K562 (cell line): ENCODE data around the gene KCTD15. TPM values are rescaled to one million over a fixed set of nuclear protein-coding genes. Genes with fewer than 3 reads are reported as not detected.

Experiments used
- ATAC-seq: fragments of 200-7000 bp; cut with Tn5 transposase; 3 replicates; pipeline ENCODE4 v1.9.1; 2020; ENCODE audit warnings: moderate library complexity
- BruUV-seq: library from RNA; stranded (reverse); fragments of 400-500 nt; replicated peaks from 2 replicates; lab custom pipeline; 2021; lab: Mats Ljungman, UMichigan
- CTCF ChIA-PET: fragments of 300-600 bp; formaldehyde crosslinking; extraction: SDS; loops from one replicate; lab custom pipeline; 2021; ENCODE audit warnings: low intra/inter-chr PET ratio; lab: Yijun Ruan, JAX
- POLR2A ChIA-PET: fragments of 300-600, 350-650 bp; sonication (Branson Sonifier 250); formaldehyde crosslinking; extraction: SDS; loops from one replicate; lab custom pipeline; 2021; ENCODE audit warnings: antibody characterized with exemption, inconsistent platforms; lab: Yijun Ruan, JAX
- DNase-seq, 4 experiments: peaks; one replicate each; pipeline versions ENCODE4 v3.0.0 to v3.0.0-alpha.2; 2011 to 2018; ENCODE audit warnings: low spot score in 3 of 4, mixed read lengths in 3 of 4; ENCODE audit errors: extremely low read depth in 1 of 4
- FAIRE-seq: peaks from 2 replicates; lab custom pipeline; 2011; peaks lifted over from hg19 to GRCh38; lab: Jason Lieb, UNC
- H2AFZ ChIP-seq: 2 replicates; pipeline ENCODE4 v1.6.0; 2011; ENCODE audit warnings: low read depth, low read length, control low read depth, inconsistent platforms
- H3K27ac ChIP-seq: fragments of 200-600 bp; 3 replicates; pipeline ENCODE4 v1.8.0; 2011; ENCODE audit warnings: low read depth, mild to moderate bottlenecking, control low read depth, inconsistent platforms, low read length, moderate library complexity, mixed read lengths; ENCODE audit errors: extremely low read depth
- H3K27me3 ChIP-seq, 2 experiments: fragments of 300-600 bp in 1 of 2; 2 replicates in 1 of 2; 3 replicates in 1 of 2; pipeline versions ENCODE4 v1.6.0 to v1.8.0; 2011; ENCODE audit warnings: inconsistent platforms in 2 of 2, low read length in 2 of 2, mild to moderate bottlenecking in 1 of 2, mixed read lengths in 1 of 2, moderate library complexity in 1 of 2; ENCODE audit not compliant: control insufficient read depth in 2 of 2, insufficient read depth in 2 of 2
- H3K36me3 ChIP-seq: fragments of 300-600 bp; 3 replicates; pipeline ENCODE4 v1.8.0; 2011; ENCODE audit warnings: mild to moderate bottlenecking, low read length, inconsistent platforms; ENCODE audit not compliant: control insufficient read depth, insufficient read depth
- H3K4me1 ChIP-seq, 2 experiments: fragments of 200-600 bp in 1 of 2; replicated peaks in 1 of 2; 2 replicates in 1 of 2; 3 replicates in 1 of 2; pipeline versions ENCODE4 v1.5.1 to v1.8.0; 2011; ENCODE audit warnings: inconsistent platforms in 2 of 2, low read length in 2 of 2, mild to moderate bottlenecking in 1 of 2, mixed read lengths in 1 of 2, moderate library complexity in 1 of 2; ENCODE audit not compliant: control insufficient read depth in 2 of 2, insufficient read depth in 2 of 2
- H3K4me2 ChIP-seq: 2 replicates; pipeline ENCODE4 v1.6.1; 2011; ENCODE audit warnings: low read length, control low read depth, inconsistent platforms, mixed read lengths; ENCODE audit not compliant: insufficient read depth
- H3K4me3 ChIP-seq: fragments of 200-600 bp; sonication (generic), shearing (Covaris generic); 2 replicates; pipeline ENCODE4 v1.5.1; 2016; ENCODE audit warnings: control low read depth, inconsistent platforms
- H3K79me2 ChIP-seq: fragments of 200-600 bp; 3 replicates; pipeline ENCODE4 v1.8.0; 2011; ENCODE audit warnings: low read length, inconsistent platforms; ENCODE audit not compliant: control insufficient read depth, insufficient read depth
- H3K9ac ChIP-seq, 2 experiments: 2 replicates each; pipeline versions ENCODE4 v1.6.0 to v1.6.1; 2011; ENCODE audit warnings: low read depth in 2 of 2, low read length in 2 of 2, control low read depth in 1 of 2, inconsistent platforms in 1 of 2, mild to moderate bottlenecking in 1 of 2, mixed read lengths in 1 of 2; ENCODE audit not compliant: insufficient read depth in 1 of 2
- H3K9me1 ChIP-seq: one replicate; pipeline ENCODE4 v1.6.0; 2011; ENCODE audit warnings: inconsistent platforms, mild to moderate bottlenecking, low read length, moderate library complexity; ENCODE audit not compliant: control insufficient read depth, insufficient read depth
- H3K9me3 ChIP-seq: replicated peaks from 2 replicates; pipeline ENCODE4 v1.5.1; 2011; ENCODE audit warnings: low read depth, low read length, inconsistent platforms; ENCODE audit not compliant: control insufficient read depth, insufficient read depth
- H4K20me1 ChIP-seq: replicated peaks from 2 replicates; pipeline ENCODE4 v1.6.1; 2011; ENCODE audit warnings: low read length, inconsistent platforms, mixed read lengths; ENCODE audit not compliant: control insufficient read depth, insufficient read depth
- POLR2G ChIP-seq: fragments of 200-400 bp; formaldehyde crosslinking; IDR thresholded peaks from 2 replicates; pipeline ENCODE4 v1.6.1; 2017; ENCODE audit warnings: low read depth, mild to moderate bottlenecking, antibody characterized with exemption, low read length, moderate library complexity
- ZNF124 ChIP-seq: sonication (generic); formaldehyde crosslinking; IDR thresholded peaks from 2 replicates; pipeline ENCODE4 v1.8.1; 2022; ENCODE audit warnings: missing genetic modification reagents
- WGBS: fragments of 100-300 bp; shearing (Covaris generic); methylation state at CpG from one replicate; pipeline ENCODE4 v1.1.6; 2016; ENCODE audit warnings: low coverage, mixed read lengths; ENCODE audit not compliant: insufficient coverage; ENCODE audit errors: missing lambda C conversion rate; 5-methylcytosine and 5-hydroxymethylcytosine counted together
- in situ Hi-C: fragments of 300-500 bp; cut with MboI; formaldehyde crosslinking; loops from 4 replicates; pipeline ENCODE4 v1.15.0; 2018; ENCODE audit warnings: inconsistent platforms, mixed read lengths
- intact Hi-C: fragments of 100-400 bp; cut with micrococcal nuclease; formaldehyde crosslinking; loops from 2 replicates; pipeline ENCODE4 v1.14.2; 2022
- polyA plus RNA-seq, 8 experiments: library from polyadenylated mRNA; depleted of rRNA in 4 of 8; stranded (reverse) in 5 of 8; unstranded in 3 of 8; fragments of >200 nt; fragmentation: Nextera tagmentation in 2 of 8; fragmentation: Illumina TruSeq in 1 of 8; extraction: Ambion mirVana in 2 of 8; extraction: Trizol in 1 of 8; gene quantifications; 2 replicates each; pipeline versions ENCODE4 v1.2.1 to v1.2.3, GENCODE V29; 2011 to 2014; ENCODE audit warnings: inconsistent platforms in 1 of 8, missing spikeins in 1 of 8
- total RNA-seq, 7 experiments: library from RNA; depleted of rRNA in 6 of 7; stranded (reverse); fragments of >200 nt in 6 of 7; fragmentation: Illumina TruSeq in 2 of 7; extraction: Trizol in 2 of 7; gene quantifications; 2 replicates each; pipeline versions ENCODE4 v1.2.1 to v1.2.3, GENCODE V29; 2011 to 2021; ENCODE audit warnings: low replicate concordance in 1 of 7

KCTD15 gene
- total and polyA plus RNA-seq, 9 of the 15 experiments (the other 6 are each of a cell fraction or from before 2014, with no cell fraction given): 1.7 to 49.0 (median 11.8) TPM

DNA sequence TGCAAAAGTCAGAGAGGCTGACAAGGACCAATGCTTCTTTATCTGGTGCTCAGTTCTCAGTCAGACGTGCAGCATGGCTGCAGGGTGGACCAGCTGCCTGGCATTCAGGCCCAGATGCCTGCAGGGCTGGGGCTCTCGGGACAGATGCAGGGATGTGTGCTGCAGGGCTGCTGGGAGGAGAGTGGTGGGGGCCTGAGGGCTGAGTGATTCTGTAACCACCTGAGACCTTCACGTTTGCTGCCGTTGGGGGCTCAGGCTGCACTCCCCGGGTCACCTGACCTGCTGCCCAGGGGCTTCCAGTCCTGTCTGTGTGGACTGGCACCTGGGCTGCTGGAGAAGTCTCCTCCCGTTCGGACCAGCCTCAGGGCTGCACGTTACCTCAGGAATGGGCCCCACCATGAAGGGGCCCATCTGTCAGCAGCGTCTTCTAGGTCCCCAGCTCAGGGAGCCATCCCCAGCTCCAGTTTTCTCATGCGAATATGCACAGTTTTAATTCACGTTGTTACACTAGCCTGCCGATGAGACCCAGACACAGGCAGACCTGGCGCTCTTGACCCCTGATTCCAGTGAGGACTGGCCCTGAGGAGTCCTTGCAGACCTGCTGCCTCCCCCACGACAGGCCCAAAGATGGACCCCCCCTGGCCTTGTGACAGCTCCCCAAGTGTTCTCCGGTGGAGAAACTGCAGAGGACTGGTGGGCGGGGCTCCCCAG, 16.9 kb downstream of the KCTD15 start:
- Histone ChIP-seq H3K9me1 (no peaks in the 10 kb centered on the region), H4K20me1 (no peaks in the 10 kb centered on the region), H3K36me3 (peaks cover 30% of the 10 kb centered on the region; the same call in 1 of the 3 replicates), H3K79me2 (no peaks in the 10 kb centered on the region), H3K27me3 (no peaks in the 10 kb centered on the region), H3K9me3 (no peaks in the 10 kb centered on the region), H3K9ac (no peak overlapping the region), H3K4me3 (no peak overlapping the region), H2AFZ (no peak overlapping the region), H3K27ac (no peak overlapping the region), H3K4me2 (no peak overlapping the region), H3K4me1 (peaks cover 0 to 7% of the 10 kb centered on the region in 2 experiments; a peak in 2 of 5 replicates)
- BruUV-seq: no TSS peak
- 77% methylated on average over 16 of the region's 16 CpGs for WGBS
- no peak for ATAC-seq
- no peak for FAIRE-seq
- ChIA-PET POLR2A (interaction anchor here (1.3 kb wide), 1 partner anchor 15 kb away, joined by 3 read pairs; no protein-coding TSS in a partner anchor), CTCF (no interaction called here)
- in situ Hi-C loops: no loop called here
- TF ChIP-seq POLR2G (0 out of 2 replicates have a peak, but pooled peaks have one; percentile 13), ZNF124 (no peak)
- intact Hi-C loops: no loop called here
- no peak for DNase-seq
